ENCODE data around the gene FOXS1.
"Not testable (repeated sequence)": the region's sequence is repeated elsewhere in the genome, so short reads cannot be mapped to it uniquely, and the experiment has no call there.

The FOXS1 gene

GRCh38 chr20:31830406-31830981, 14.9 kb downstream of the FOXS1 start:
- in situ Hi-C loops (cut with HindIII; ENCODE audit: low sequenced_read_pairs), result no loop called here
- no peak for DNase-seq (ENCODE audit: low read depth, low spot score)
- TF ChIP-seq CTCF (IDR thresholded peaks at IDR 0.05; ENCODE audit: low read depth, low read length), result no peak
- no peak overlapping the region for H3K4me3 ChIP-seq (ENCODE audit: low read depth, low read length)

- in situ Hi-C loops (cut with HindIII; ENCODE audit: low sequenced_read_pairs), result no loop called here
- DNase-seq (ENCODE audit: low read depth, low spot score), result no peak
- no peak for TF ChIP-seq CTCF (IDR thresholded peaks at IDR 0.05; ENCODE audit: low read depth, low read length)
- H3K4me3 ChIP-seq (ENCODE audit: low read depth, low read length), result no peak overlapping the region
Observed at GRCh38 chr20:31829731-31830130, 15.7 kb downstream of the FOXS1 start.

GRCh38 chr20:31828016-31828415, 17.4 kb downstream of the FOXS1 start:
- H3K4me3 ChIP-seq (ENCODE audit: low read depth, low read length); in situ Hi-C loops (cut with HindIII; ENCODE audit: low sequenced_read_pairs); DNase-seq (ENCODE audit: low read depth, low spot score): not testable (repeated sequence)

GRCh38 chr20:31827059-31827458, 18.3 kb downstream of the FOXS1 start:
- in situ Hi-C loops (cut with HindIII; ENCODE audit: low sequenced_read_pairs), result no loop called here
- no peak overlapping the region for H3K4me3 ChIP-seq (ENCODE audit: low read depth, low read length)
- no peak for TF ChIP-seq CTCF (IDR thresholded peaks at IDR 0.05; ENCODE audit: low read depth, low read length)
- no peak for DNase-seq (ENCODE audit: low read depth, low spot score)

GRCh38 chr20:31826074-31826473, 19.3 kb downstream of the FOXS1 start:
- DNase-seq (ENCODE audit: low read depth, low spot score), result no peak
- in situ Hi-C loops (cut with HindIII; ENCODE audit: low sequenced_read_pairs), result no loop called here
- TF ChIP-seq CTCF (IDR thresholded peaks at IDR 0.05; ENCODE audit: low read depth, low read length), result no peak
- no peak overlapping the region for H3K4me3 ChIP-seq (ENCODE audit: low read depth, low read length)

GRCh38 chr20:31824554-31825313, 20.7 kb downstream of the FOXS1 start:
- no peak for TF ChIP-seq CTCF (IDR thresholded peaks at IDR 0.05; ENCODE audit: low read depth, low read length)
- in situ Hi-C loops (cut with HindIII; ENCODE audit: low sequenced_read_pairs), result no loop called here
- H3K4me3 ChIP-seq (ENCODE audit: low read depth, low read length), result no peak overlapping the region
- no peak for DNase-seq (ENCODE audit: low read depth, low spot score)

GRCh38 chr20:31824125-31824485, 21.3 kb downstream of the FOXS1 start:
- in situ Hi-C loops (cut with HindIII; ENCODE audit: low sequenced_read_pairs), result no loop called here
- TF ChIP-seq CTCF (IDR thresholded peaks at IDR 0.05; ENCODE audit: low read depth, low read length), result no peak
- DNase-seq (ENCODE audit: low read depth, low spot score), result no peak
- H3K4me3 ChIP-seq (ENCODE audit: low read depth, low read length), result no peak overlapping the region

Data from astrocyte of the spinal cord (primary cell).